Keratinocyte (primary cell): ENCODE measurements around the gene LASP1NB.

Experiments used
- DNase-seq: peaks from one replicate; pipeline ENCODE4 v3.0.0-alpha.2; 2011; ENCODE audit warnings: low read depth, missing footprints, low spot score
- FAIRE-seq: peaks from 2 replicates; lab custom pipeline; 2011; peaks lifted over from hg19 to GRCh38; lab: Jason Lieb, UNC
- H2AFZ ChIP-seq: 2 replicates; pipeline ENCODE4 v1.6.0; 2012; ENCODE audit warnings: low read length, control low read depth, inconsistent platforms; ENCODE audit not compliant: control insufficient read depth
- H3K27ac ChIP-seq: 2 replicates; pipeline ENCODE4 v1.5.1; 2011; ENCODE audit warnings: low read length; ENCODE audit not compliant: control insufficient read depth, insufficient read depth
- H3K27me3 ChIP-seq: 3 replicates; pipeline ENCODE4 v1.6.0; 2011; ENCODE audit warnings: low read length; ENCODE audit not compliant: control insufficient read depth, insufficient read depth; ENCODE audit errors: extremely low read depth
- H3K36me3 ChIP-seq, 2 experiments: 2 replicates in 1 of 2; 3 replicates in 1 of 2; pipeline ENCODE4 v1.5.1; 2011; ENCODE audit warnings: low read length in 2 of 2, mild to moderate bottlenecking in 1 of 2; ENCODE audit not compliant: control insufficient read depth in 2 of 2, insufficient read depth in 2 of 2; ENCODE audit errors: extremely low read depth in 1 of 2
- H3K4me1 ChIP-seq: 3 replicates; pipeline ENCODE4 v1.5.1; 2011; ENCODE audit warnings: low read length; ENCODE audit not compliant: control insufficient read depth, insufficient read depth; ENCODE audit errors: extremely low read depth
- H3K4me2 ChIP-seq: 3 replicates; pipeline ENCODE4 v1.6.0; 2011; ENCODE audit warnings: low read depth, low read length; ENCODE audit not compliant: control insufficient read depth, insufficient read depth; ENCODE audit errors: extremely low read depth
- H3K4me3 ChIP-seq, 3 experiments: fragments of 200-600 bp in 1 of 3; sonication (generic) in 1 of 3; 2 replicates in 2 of 3; 3 replicates in 1 of 3; pipeline ENCODE4 v1.5.1; 2011 to 2016; ENCODE audit warnings: low read length in 3 of 3, mild to moderate bottlenecking in 3 of 3, control low read depth in 2 of 3, inconsistent platforms in 1 of 3, low read depth in 1 of 3, mixed read lengths in 1 of 3, mixed run types in 1 of 3, moderate library complexity in 1 of 3; ENCODE audit not compliant: control insufficient read depth in 2 of 3, insufficient read depth in 2 of 3; ENCODE audit errors: extremely low read depth in 1 of 3
- H3K79me2 ChIP-seq: 2 replicates; pipeline ENCODE4 v1.6.0; 2012; ENCODE audit warnings: low read length; ENCODE audit not compliant: control insufficient read depth, insufficient read depth
- H3K9ac ChIP-seq: 3 replicates; pipeline ENCODE4 v1.6.0; 2011; ENCODE audit warnings: low read length; ENCODE audit not compliant: control insufficient read depth, insufficient read depth; ENCODE audit errors: extremely low read depth
- H3K9me1 ChIP-seq: 3 replicates; pipeline ENCODE4 v1.6.0; 2011; ENCODE audit warnings: low read length; ENCODE audit not compliant: control insufficient read depth, insufficient read depth; ENCODE audit errors: extremely low read depth
- H3K9me3 ChIP-seq: 2 replicates; pipeline ENCODE4 v1.5.1; 2012; ENCODE audit warnings: low read depth, low read length; ENCODE audit not compliant: control insufficient read depth
- H4K20me1 ChIP-seq: 3 replicates; pipeline ENCODE4 v1.6.0; 2011; ENCODE audit warnings: low read length; ENCODE audit not compliant: control insufficient read depth, insufficient read depth; ENCODE audit errors: extremely low read depth
- EZH2 ChIP-seq: IDR thresholded peaks from one replicate; pipeline ENCODE4 v1.6.1; 2012; ENCODE audit warnings: inconsistent platforms, mild to moderate bottlenecking, low read length, moderate library complexity
- dilution Hi-C: fragments of 300-500 bp; cut with MboI; formaldehyde crosslinking; loops from one replicate; pipeline ENCODE4 v1.7.0; 2020; ENCODE audit warnings: low sequenced_read_pairs; ENCODE audit not compliant: extremely low pct_ligation_motif_present
- TF ChIP-seq, protein P1 (sequence below), 3 experiments: IDR thresholded peaks in 1 of 3; conservative IDR thresholded peaks in 1 of 3; optimal IDR thresholded peaks in 1 of 3; 2 replicates in 2 of 3; 3 replicates in 1 of 3; pipeline versions ENCODE3 to v1.5.1; 2011; ENCODE audit warnings: low read length in 3 of 3, mild to moderate bottlenecking in 3 of 3, moderate library complexity in 2 of 3, control low read depth in 1 of 3, inconsistent platforms in 1 of 3; ENCODE audit not compliant: insufficient read depth in 2 of 3; ENCODE audit errors: extremely low read depth in 1 of 3

LASP1NB gene

DNA sequence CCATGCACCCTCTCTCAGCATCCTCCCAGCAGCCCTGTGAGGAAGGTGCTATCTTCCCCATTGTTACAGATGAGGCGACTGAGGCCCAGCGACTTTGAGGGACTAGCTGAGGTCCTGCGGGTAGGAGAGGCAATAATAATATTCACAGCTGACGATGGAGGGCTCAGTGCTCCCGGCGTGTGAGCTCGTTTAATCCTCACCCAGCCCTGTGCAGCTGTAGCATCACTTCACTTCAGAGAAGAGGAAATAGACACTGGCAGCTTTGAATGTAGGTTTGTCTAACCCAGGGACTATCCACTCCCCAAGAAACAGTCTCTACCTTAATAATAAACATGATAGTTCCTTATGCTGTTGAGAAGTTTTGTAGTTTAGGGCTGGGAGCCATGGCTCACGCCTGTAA lies 34.0 kb upstream of the LASP1NB start:
- peaks cover 35% of the 10 kb centered on the region for H3K79me2 ChIP-seq
- H3K27ac ChIP-seq, result no peak overlapping the region
- no peak for TF ChIP-seq EZH2
- TF ChIP-seq, protein P1, sequence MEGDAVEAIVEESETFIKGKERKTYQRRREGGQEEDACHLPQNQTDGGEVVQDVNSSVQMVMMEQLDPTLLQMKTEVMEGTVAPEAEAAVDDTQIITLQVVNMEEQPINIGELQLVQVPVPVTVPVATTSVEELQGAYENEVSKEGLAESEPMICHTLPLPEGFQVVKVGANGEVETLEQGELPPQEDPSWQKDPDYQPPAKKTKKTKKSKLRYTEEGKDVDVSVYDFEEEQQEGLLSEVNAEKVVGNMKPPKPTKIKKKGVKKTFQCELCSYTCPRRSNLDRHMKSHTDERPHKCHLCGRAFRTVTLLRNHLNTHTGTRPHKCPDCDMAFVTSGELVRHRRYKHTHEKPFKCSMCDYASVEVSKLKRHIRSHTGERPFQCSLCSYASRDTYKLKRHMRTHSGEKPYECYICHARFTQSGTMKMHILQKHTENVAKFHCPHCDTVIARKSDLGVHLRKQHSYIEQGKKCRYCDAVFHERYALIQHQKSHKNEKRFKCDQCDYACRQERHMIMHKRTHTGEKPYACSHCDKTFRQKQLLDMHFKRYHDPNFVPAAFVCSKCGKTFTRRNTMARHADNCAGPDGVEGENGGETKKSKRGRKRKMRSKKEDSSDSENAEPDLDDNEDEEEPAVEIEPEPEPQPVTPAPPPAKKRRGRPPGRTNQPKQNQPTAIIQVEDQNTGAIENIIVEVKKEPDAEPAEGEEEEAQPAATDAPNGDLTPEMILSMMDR (optimal IDR thresholded peaks at IDR 0.05 in 1 of 3, IDR thresholded peaks at IDR 0.05 in 1 of 3, conservative IDR thresholded peaks at IDR 0.05 in 1 of 3; ENCODE audit: extremely low read depth in 1 of 3, insufficient read depth in 2 of 3, low read length in 3 of 3), result no peak
- no peak overlapping the region for H2AFZ ChIP-seq
- H3K4me1 ChIP-seq, result no peaks in the 10 kb centered on the region
- DNase-seq (no peak), FAIRE-seq (no peak)
- H3K4me2 ChIP-seq, result no peak overlapping the region
- H3K4me3 ChIP-seq, result no peak overlapping the region
- H3K27me3 ChIP-seq, result no peaks in the 10 kb centered on the region
- H4K20me1 ChIP-seq, result peaks cover 6% of the 10 kb centered on the region
- dilution Hi-C loops, result no loop called here
- H3K36me3 ChIP-seq, result peaks cover 52 to 60% of the 10 kb centered on the region in 2 experiments
- H3K9me1 ChIP-seq, result no peaks in the 10 kb centered on the region
- no peaks in the 10 kb centered on the region for H3K9me3 ChIP-seq
- no peak overlapping the region for H3K9ac ChIP-seq

DNA sequence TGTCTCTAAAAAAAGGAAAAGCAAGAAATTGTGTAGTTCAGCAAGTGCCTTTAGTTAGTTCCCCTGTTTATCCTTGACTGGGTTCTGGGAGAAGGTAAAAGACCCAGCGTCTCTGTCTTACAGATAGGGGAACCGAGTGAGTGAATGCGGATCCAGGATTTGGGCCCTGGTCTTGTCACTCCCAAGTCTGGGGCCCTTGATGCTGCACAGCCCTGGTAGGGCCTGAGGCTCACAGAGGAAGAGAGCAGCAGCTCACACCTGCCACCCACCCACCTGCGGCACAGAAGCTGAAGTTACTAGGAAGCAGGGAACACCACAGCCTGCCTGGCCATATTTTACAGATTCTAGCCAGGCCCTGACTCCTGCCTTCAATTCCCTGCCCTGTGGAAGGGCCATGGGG lies 33.3 kb upstream of the LASP1NB start:
- Histone ChIP-seq H2AFZ (no peak overlapping the region), H3K36me3 (peaks cover 53 to 66% of the 10 kb centered on the region in 2 experiments), H3K4me3 (no peak overlapping the region), H3K79me2 (peaks cover 29% of the 10 kb centered on the region), H4K20me1 (peaks cover 6% of the 10 kb centered on the region), H3K4me1 (no peaks in the 10 kb centered on the region), H3K27ac (no peak overlapping the region), H3K9ac (no peak overlapping the region), H3K27me3 (no peaks in the 10 kb centered on the region), H3K9me3 (no peaks in the 10 kb centered on the region), H3K4me2 (no peak overlapping the region), H3K9me1 (no peaks in the 10 kb centered on the region)
- dilution Hi-C loops, result no loop called here
- no peak for TF ChIP-seq EZH2
- TF ChIP-seq, protein P1 (optimal IDR thresholded peaks at IDR 0.05 in 1 of 3, IDR thresholded peaks at IDR 0.05 in 1 of 3, conservative IDR thresholded peaks at IDR 0.05 in 1 of 3; ENCODE audit: extremely low read depth in 1 of 3, insufficient read depth in 2 of 3, low read length in 3 of 3), result no peak
- DNase-seq, result no peak
- no peak for FAIRE-seq
